Endodermal cell (in vitro differentiated cells): Measurements from ENCODE around the gene CRTC3. TPM values are rescaled to one million over a fixed set of nuclear protein-coding genes. Genes with fewer than 3 reads are reported as not detected.

Experiments used
- DNase-seq: peaks from one replicate; pipeline ENCODE4 v3.0.0-alpha.2; 2017
- H3K27ac ChIP-seq: 2 replicates; pipeline ENCODE4 v1.5.1; 2013; ENCODE audit warnings: mild to moderate bottlenecking, low read depth, low read length, moderate library complexity
- H3K27me3 ChIP-seq: 2 replicates; pipeline ENCODE4 v1.6.1; 2013; ENCODE audit warnings: mild to moderate bottlenecking, low read length, moderate library complexity; ENCODE audit not compliant: insufficient read depth, control insufficient read depth, poor library complexity, severe bottlenecking
- H3K36me3 ChIP-seq: 2 replicates; pipeline ENCODE4 v1.7.0; 2013; ENCODE audit warnings: mild to moderate bottlenecking, low read length, moderate library complexity; ENCODE audit not compliant: control insufficient read depth, insufficient read depth
- H3K4me1 ChIP-seq: one replicate; pipeline ENCODE4 v1.7.0; 2013; ENCODE audit warnings: low read length; ENCODE audit not compliant: control insufficient read depth, insufficient read depth
- H3K4me3 ChIP-seq: 2 replicates; pipeline ENCODE4 v1.5.1; 2013; ENCODE audit warnings: mild to moderate bottlenecking, low read length, moderate library complexity
- H3K9ac ChIP-seq: 2 replicates; pipeline ENCODE4 v1.6.1; 2013; ENCODE audit warnings: mild to moderate bottlenecking, low read length, moderate library complexity; ENCODE audit not compliant: poor library complexity, severe bottlenecking; ENCODE audit errors: extremely low read depth
- H3K9me3 ChIP-seq: 2 replicates; pipeline ENCODE4 v1.6.1; 2013; ENCODE audit warnings: mild to moderate bottlenecking, low read length, moderate library complexity; ENCODE audit not compliant: control insufficient read depth
- H3K27ac Mint-ChIP-seq: 2 replicates; pipeline ENCODE4 v1.8.0; 2020; ENCODE audit warnings: mixed read lengths
- H3K27me3 Mint-ChIP-seq: 2 replicates; pipeline ENCODE4 v1.8.0; 2021; ENCODE audit warnings: mild to moderate bottlenecking, mixed read lengths; ENCODE audit not compliant: insufficient read depth
- H3K36me3 Mint-ChIP-seq: 2 replicates; pipeline ENCODE4 v1.8.0; 2020; ENCODE audit warnings: low read depth, mixed read lengths
- H3K4me1 Mint-ChIP-seq: 2 replicates; pipeline ENCODE4 v1.8.0; 2020; ENCODE audit warnings: mixed read lengths
- H3K4me3 Mint-ChIP-seq: 2 replicates; pipeline ENCODE4 v1.8.0; 2020; ENCODE audit warnings: mild to moderate bottlenecking, moderate library complexity, mixed read lengths
- H3K9me3 Mint-ChIP-seq: 2 replicates; pipeline ENCODE4 v1.8.0; 2020; ENCODE audit warnings: mild to moderate bottlenecking, mixed read lengths
- CTCF ChIP-seq: fragments of 200-600 bp; sonication (generic); conservative IDR thresholded peaks from 2 replicates; pipeline ENCODE4 v1.5.0; 2021; ENCODE audit warnings: antibody characterized with exemption, mild to moderate bottlenecking
- WGBS, 2 experiments: methylation state at CpG; one replicate each; pipeline versions ENCODE4 v1.1.5 to v1.1.7; 2013; ENCODE audit warnings: missing lambda C conversion rate in 2 of 2, mixed read lengths in 1 of 2; ENCODE audit not compliant: insufficient coverage in 1 of 2, insufficient read length in 1 of 2; 5-methylcytosine and 5-hydroxymethylcytosine counted together
- total RNA-seq, 2 donors: library from RNA; stranded (reverse); fragmentation: NEBNext Ultra II Directional in 1 of 2; extraction: Animal tissue kit (Norgen Biotek cat#: 25700) in 1 of 2; gene quantifications; 2 replicates in 1 of 2; 3 replicates in 1 of 2; pipeline ENCODE4 v1.2.1, GENCODE V29; 2021

CRTC3 gene
- total RNA-seq, 2 donors from 2014 or later: 17.3 to 21.9 TPM

GRCh38 chr15:90493647-90494046 is 36.1 kb upstream of the CRTC3 start:
- H3K27ac ChIP-seq: no peak overlapping the region
- H3K27me3 ChIP-seq: no peaks in the 10 kb centered on the region
- Mint-ChIP-seq H3K4me1 (no peaks in the 10 kb centered on the region), H3K4me3 (no peak overlapping the region), H3K27me3 (no peaks in the 10 kb centered on the region), H3K36me3 (peaks cover 71% of the 10 kb centered on the region), H3K27ac (no peak overlapping the region), H3K9me3 (no peaks in the 10 kb centered on the region)
- no peaks in the 10 kb centered on the region for H3K9me3 ChIP-seq
- H3K4me1 ChIP-seq: no peaks in the 10 kb centered on the region
- no peak for TF ChIP-seq CTCF
- no peak overlapping the region for H3K9ac ChIP-seq
- H3K4me3 ChIP-seq: no peak overlapping the region
- no peak for DNase-seq
- peaks cover 86% of the 10 kb centered on the region for H3K36me3 ChIP-seq

- Mint-ChIP-seq H3K4me3 (no peak overlapping the region), H3K9me3 (no peaks in the 10 kb centered on the region), H3K4me1 (no peaks in the 10 kb centered on the region), H3K27me3 (no peaks in the 10 kb centered on the region), H3K27ac (no peak overlapping the region), H3K36me3 (peaks cover 76% of the 10 kb centered on the region)
- Histone ChIP-seq H3K4me1 (no peaks in the 10 kb centered on the region), H3K27ac (no peak overlapping the region), H3K4me3 (no peak overlapping the region), H3K9ac (no peak overlapping the region), H3K27me3 (no peaks in the 10 kb centered on the region), H3K9me3 (no peaks in the 10 kb centered on the region), H3K36me3 (peaks cover 85% of the 10 kb centered on the region)
- no peak for DNase-seq
- 94 to 95% methylated on average over 2 of the region's 3 CpGs for WGBS, 2 experiments
- no peak for TF ChIP-seq CTCF
These were observed 34.7 kb upstream of the CRTC3 start for GRCh38 chr15:90495067-90495466.

GRCh38 chr15:90496791-90497190 is 32.9 kb upstream of the CRTC3 start:
- Histone ChIP-seq H3K9me3 (no peaks in the 10 kb centered on the region), H3K36me3 (peaks cover 87% of the 10 kb centered on the region), H3K4me1 (no peaks in the 10 kb centered on the region), H3K4me3 (no peak overlapping the region), H3K27ac (no peak overlapping the region), H3K9ac (no peak overlapping the region), H3K27me3 (no peaks in the 10 kb centered on the region)
- Mint-ChIP-seq H3K36me3 (peaks cover 79% of the 10 kb centered on the region), H3K9me3 (no peaks in the 10 kb centered on the region), H3K27me3 (no peaks in the 10 kb centered on the region), H3K4me1 (no peaks in the 10 kb centered on the region), H3K4me3 (no peak overlapping the region), H3K27ac (no peak overlapping the region)
- no peak for TF ChIP-seq CTCF
- DNase-seq: no peak
- 88 to 94% methylated on average over 2 to 3 of the region's 3 CpGs for WGBS, 2 experiments
